HG03159 (cell line): ENCODE measurements around the gene MUC12.
A peak's percentile ranks its signal among the peaks of the same experiment; 100 is the strongest.
"Not testable (repeated sequence)": the region's sequence is repeated elsewhere in the genome, so short reads cannot be mapped to it uniquely, and the experiment has no call there.

Source experiments
- ATAC-seq: cut with Tn5 transposase; IDR thresholded peaks from one replicate; pipeline ENCODE4 v1.9.1; 2021; ENCODE audit warnings: mild to moderate bottlenecking, moderate library complexity; ENCODE audit not compliant: unreplicated experiment

The MUC12 gene

DNA sequence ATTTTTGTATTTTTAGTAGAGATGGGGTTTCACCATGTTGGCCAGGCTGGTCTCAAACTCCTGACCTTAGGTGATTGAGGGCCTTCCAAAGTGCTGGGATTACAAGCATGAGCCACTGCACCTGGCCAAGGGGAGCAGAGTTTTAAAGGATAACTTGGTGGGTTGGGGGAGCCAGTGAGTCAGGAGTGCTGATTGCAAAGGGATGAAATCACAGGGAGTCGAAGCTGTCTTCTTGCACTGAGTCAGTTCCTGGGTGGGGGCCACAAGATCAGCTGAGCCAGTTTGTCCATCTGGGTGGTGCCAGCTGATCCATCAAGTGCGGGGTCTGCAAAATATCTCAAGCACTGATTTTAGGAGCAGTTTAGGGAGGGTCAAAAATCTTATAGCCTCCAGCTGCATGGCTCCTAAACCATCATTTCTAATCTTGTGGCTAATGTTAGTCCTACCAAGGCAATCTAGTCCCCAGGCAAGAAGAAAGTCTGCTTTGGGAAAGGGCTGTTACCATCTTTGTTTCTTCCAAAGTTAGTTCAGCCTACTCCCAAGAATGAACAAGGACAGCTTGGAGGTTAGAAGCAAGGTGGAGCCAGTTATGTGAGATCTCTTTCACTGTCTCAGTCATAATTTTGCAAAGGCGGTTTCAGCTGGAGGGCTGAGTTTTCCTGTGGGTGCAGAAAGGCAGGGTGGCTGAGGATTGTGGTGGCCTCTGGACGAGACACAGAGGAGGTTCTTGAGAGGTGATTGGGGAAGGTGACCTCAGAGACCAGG is 15.8 kb downstream of the MUC12 start:
- ATAC-seq: not testable (repeated sequence)

DNA sequence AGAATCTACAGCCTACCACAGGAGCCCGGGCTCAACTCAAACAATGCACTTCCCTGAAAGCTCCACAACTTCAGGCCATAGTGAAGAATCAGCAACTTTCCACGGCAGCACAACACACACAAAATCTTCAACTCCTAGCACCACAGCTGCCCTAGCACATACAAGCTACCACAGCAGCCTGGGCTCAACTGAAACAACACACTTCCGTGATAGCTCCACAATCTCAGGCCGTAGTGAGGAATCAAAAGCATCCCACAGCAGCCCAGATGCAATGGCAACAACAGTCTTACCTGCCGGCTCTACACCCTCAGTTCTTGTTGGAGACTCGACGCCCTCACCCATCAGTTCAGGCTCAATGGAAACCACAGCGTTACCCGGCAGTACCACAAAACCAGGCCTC is 22.3 kb downstream of the MUC12 start:
- ATAC-seq: no peak

DNA sequence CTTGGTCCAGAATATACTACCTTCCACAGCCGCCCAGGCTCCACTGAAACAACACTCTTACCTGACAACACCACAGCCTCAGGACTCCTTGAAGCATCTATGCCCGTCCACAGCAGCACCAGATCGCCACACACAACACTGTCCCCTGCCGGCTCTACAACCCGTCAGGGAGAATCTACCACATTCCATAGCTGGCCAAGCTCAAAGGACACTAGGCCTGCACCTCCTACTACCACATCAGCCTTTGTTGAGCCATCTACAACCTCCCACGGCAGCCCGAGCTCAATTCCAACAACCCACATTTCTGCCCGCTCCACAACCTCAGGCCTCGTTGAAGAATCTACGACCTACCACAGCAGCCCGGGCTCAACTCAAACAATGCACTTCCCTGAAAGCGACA is 22.9 kb downstream of the MUC12 start:
- not testable (repeated sequence) for ATAC-seq

DNA sequence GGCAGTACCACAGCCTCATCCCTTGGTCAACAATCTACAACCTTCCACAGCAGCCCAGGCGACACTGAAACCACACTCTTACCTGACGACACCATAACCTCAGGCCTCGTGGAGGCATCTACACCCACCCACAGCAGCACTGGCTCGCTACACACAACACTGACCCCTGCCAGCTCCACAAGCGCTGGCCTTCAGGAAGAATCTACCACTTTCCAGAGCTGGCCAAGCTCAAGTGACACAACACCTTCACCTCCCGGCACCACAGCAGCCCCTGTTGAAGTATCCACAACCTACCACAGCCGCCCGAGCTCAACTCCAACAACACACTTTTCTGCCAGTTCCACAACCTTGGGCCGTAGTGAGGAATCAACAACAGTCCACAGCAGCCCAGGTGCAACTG is 25.3 kb downstream of the MUC12 start:
- ATAC-seq: not testable (repeated sequence)

DNA sequence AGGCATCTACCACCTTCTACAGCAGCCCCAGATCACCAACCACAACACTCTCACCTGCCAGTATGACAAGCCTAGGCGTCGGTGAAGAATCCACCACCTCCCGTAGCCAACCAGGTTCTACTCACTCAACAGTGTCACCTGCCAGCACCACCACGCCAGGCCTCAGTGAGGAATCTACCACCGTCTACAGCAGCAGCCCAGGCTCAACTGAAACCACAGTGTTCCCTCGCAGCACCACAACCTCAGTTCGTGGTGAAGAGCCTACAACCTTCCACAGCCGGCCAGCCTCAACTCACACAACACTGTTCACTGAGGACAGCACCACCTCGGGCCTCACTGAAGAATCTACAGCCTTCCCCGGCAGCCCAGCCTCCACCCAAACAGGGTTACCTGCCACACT is 29.2 kb downstream of the MUC12 start:
- not testable (repeated sequence) for ATAC-seq

DNA sequence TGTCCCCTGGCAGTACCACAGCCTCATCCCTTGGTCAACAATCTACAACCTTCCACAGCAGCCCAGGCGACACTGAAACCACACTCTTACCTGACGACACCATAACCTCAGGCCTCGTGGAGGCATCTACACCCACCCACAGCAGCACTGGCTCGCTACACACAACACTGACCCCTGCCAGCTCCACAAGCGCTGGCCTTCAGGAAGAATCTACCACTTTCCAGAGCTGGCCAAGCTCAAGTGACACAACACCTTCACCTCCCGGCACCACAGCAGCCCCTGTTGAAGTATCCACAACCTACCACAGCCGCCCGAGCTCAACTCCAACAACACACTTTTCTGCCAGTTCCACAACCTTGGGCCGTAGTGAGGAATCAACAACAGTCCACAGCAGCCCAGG is 30.0 kb downstream of the MUC12 start:
- ATAC-seq: not testable (repeated sequence)

DNA sequence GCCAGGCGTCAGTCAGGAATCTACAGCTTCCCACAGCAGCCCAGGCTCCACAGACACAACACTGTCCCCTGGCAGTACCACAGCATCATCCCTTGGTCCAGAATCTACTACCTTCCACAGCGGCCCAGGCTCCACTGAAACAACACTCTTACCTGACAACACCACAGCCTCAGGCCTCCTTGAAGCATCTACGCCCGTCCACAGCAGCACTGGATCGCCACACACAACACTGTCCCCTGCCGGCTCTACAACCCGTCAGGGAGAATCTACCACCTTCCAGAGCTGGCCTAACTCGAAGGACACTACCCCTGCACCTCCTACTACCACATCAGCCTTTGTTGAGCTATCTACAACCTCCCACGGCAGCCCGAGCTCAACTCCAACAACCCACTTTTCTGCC is 30.7 kb downstream of the MUC12 start:
- not testable (repeated sequence) for ATAC-seq

DNA sequence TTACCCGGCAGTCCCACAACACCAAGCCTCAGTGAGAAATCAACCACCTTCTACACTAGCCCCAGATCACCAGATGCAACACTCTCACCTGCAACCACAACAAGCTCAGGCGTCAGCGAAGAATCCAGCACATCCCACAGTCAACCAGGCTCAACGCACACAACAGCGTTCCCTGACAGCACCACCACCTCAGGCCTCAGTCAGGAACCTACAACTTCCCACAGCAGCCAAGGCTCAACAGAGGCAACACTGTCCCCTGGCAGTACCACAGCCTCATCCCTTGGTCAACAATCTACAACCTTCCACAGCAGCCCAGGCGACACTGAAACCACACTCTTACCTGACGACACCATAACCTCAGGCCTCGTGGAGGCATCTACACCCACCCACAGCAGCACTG is 33.0 kb downstream of the MUC12 start:
- not testable (repeated sequence) for ATAC-seq

DNA sequence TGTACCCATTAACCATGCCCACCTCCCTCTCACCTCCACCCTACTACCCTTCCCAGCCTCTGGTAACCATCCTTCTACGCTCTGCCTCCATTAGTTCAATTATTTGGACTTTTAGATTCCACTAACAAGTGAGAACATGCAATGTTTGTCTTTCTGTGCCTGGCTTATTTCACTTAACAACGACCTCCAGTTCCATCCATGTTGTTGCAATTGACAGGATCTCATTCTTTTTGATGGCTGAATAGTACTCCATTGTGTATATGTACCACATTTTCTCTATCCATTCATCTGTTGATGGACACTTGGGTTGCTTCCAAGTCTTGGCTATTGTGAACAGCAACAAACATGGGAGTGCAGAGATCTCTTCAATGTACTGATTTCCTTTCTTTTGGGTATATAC is 38.0 kb downstream of the MUC12 start:
- not testable (repeated sequence) for ATAC-seq

DNA sequence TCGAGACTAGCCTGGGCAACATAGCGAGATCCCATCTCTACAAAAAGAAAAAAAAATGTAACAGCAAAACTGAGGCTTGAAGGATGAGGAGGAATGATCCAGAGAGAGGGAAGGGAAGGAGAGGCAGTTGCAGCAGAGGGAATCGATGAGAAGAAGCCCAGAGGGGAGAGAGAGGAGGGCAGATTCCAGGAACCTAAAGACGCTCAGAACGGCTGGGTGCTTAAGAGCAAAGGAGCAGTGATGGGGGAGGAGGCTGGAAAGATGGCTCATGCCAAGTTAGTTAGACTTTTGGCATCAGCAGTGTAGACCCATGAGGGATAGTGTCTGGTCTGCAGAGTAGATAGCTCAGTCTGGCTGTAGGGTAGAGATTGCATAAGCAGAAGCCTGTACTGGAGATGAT is 40.3 kb downstream of the MUC12 start:
- no peak for ATAC-seq

DNA sequence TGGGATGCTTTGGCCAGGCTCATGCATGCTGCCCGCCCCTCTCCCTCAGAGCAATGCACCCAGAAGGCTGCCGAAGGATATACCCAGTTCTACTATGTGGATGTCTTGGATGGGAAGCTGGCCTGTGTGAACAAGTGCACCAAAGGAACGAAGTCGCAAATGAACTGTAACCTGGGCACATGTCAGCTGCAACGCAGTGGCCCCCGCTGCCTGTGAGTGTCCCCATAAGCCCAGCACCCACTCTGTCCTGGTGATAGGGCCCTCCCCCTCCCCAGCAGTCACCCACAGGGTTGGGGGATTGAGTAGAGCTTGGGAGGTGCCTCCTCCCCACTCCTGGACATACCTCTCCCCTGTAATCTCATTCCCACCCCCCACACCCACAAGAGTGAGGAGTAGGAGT is 43.6 kb downstream of the MUC12 start:
- no peak for ATAC-seq

DNA sequence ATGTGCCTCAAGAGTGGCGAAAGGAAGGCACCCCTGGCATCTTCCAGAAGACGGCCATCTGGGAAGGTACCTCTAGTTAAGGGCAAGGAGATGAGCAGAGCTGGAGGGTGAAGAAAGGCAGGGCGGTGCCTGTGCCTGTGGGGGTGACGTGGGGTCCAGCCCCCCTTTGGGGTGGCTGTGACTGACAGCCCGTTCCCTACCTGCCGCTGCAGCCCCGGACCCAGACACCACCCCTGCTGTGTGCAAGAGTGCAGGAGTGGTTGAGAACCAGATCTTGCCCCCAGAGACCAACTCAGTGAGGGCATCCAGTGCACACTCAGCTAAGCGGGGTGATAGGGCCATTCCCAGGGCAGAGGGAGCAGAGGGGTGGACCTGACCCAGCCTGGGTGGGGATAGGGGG is 46.3 kb downstream of the MUC12 start:
- no peak for ATAC-seq

DNA sequence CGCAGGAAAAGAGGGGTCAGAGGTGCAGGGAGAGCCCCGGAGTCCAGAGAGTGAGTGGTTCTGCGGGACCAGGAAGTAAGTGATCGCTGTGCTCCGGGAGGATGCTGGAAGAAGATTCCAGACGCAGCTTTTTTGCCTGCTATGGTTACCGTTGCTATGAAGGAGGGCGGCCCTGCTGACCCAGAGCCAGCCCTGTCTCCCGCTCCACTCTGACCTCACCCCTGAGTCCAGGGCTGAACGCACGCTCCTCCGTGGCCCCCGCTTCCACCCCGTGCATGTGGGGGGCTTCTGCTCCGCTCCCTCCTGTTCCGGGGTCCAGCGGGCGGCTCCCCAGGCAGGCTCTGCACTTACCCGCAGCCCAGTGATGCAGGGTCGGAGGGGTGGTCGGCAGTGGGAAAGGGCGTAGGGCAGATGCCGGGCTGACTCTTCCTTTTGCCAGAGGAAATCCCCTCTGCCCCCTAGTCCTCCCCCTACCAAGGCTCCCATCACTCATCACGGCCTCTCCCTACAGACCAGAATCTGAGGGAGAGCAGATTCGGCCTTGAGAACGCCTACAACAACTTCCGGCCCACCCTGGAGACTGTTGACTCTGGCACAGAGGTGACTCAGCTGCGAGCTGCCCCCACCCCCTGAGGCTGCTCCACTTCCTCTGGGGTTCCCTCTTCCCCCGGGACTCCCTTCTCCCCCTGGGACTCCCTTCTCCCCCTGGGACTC is 47.9 kb downstream of the MUC12 start:
- ATAC-seq: peak; percentile 80

DNA sequence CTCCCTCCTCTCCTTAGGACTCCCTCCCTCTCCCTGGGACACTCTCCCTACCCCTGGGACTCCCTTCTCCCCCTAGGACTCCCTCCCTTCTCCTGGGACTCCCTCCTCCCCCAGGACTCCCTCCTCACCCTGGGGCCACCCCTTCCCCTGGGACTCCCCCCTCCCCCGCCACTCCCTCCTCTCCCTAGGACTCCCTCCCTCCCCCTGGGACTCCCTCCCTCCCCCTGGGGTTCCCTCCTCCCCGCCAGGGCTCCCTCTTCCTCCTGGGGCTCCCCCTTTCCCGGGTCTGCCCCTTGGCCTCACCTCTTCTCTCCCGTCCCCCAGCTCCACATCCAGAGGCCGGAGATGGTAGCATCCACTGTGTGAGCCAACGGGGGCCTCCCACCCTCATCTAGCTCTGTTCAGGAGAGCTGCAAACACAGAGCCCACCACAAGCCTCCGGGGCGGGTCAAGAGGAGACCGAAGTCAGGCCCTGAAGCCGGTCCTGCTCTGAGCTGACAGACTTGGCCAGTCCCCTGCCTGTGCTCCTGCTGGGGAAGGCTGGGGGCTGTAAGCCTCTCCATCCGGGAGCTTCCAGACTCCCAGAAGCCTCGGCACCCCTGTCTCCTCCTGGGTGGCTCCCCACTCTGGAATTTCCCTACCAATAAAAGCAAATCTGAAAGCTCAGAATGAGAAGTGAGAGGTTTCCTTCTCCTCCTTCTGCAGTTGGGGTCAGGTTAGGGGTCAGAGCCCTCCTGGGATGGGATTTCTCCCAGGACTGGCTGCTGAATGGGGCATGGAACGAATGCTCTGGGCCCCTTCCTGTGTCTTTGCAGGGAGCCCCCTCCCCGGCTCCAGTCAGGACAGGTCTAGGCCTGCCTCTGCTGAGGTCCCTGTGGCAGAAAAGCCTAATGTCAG is 49.2 kb downstream of the MUC12 start:
- ATAC-seq: no peak

DNA sequence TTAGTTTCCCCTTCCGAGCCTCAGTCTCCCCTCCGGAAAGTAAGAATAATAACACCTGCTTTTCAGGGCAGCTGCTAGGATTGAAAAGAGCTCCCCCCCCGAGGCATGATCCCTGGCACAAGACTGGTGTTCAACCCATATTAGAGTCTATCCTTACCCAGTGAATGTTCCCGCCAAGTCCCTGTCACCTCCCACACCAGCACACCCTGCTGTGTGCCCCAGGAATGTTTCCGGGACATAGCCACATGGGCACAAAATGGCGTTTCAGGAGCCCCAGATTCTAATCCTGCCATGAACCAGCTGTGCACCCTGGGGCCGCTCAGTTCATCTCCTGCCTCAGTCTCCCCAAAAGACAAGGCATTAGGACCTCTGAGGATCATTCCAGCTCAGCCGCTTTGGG is 51.1 kb downstream of the MUC12 start:
- ATAC-seq: no peak

DNA sequence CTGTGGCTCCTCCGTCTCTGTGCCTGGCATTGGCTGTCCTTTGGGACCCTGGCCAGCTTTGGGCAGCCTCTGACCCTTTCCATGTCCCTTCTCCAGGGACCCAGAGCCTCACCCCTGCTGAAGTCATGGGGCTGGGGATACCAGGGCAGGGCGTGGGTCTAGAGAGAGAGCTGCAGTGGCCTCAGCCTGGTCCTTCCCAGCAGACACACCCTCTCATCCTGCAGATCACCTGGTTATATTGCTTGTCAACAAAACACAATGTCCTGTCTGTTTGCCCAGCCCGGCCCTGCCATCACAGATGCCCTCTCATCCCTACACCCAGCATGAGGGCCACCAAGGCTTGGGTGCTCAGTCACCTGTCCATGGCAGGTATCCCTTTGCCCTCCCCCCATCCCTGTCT is 52.3 kb downstream of the MUC12 start:
- no peak for ATAC-seq

DNA sequence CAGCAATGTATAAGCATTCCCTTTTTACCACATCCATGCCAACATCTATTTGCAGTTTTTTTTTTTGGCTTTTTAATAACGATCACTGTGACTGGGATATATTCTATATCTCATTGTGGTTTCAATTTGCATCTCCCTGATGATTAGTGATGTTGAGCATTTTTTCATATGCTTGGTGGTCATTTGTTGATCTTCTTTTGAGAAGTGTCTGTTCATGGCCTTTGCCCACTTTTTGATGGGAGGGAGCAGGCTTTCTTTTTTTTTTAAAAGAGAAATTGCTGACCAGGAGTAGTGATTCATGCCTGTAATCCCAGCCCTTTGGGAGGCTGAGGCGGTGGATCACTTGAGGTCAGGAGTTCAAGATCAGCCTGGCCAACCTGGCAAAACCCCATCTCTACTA is 54.5 kb downstream of the MUC12 start:
- no peak for ATAC-seq

DNA sequence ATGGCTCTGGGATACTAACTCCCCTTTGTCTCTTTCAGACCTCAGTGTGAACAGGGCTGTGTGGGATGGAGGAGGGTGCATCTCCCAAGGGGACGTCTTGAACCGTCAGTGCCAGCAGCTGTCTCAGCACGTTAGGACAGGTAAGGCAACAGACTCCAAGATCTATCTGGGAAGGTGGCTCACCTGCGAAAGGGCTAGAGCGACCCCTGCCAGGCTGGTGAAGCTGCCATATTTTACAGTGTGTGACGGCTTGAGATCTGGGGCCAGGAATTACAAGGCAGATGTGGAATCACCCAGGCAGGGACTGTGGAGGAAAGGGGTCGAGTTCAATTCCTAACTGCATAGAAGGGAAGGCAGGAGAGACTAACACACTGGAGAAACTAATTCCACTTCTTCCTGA is 61.7 kb downstream of the MUC12 start:
- ATAC-seq: no peak

DNA sequence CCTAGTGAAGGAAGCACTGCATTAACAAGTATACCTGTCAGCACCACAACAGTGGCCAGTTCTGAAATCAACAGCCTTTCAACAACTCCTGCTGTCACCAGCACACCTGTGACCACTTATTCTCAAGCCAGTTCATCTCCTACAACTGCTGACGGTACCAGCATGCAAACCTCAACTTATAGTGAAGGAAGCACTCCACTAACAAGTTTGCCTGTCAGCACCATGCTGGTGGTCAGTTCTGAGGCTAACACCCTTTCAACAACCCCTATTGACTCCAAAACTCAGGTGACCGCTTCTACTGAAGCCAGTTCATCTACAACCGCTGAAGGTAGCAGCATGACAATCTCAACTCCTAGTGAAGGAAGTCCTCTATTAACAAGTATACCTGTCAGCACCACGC is 66.6 kb downstream of the MUC12 start:
- ATAC-seq: no peak

DNA sequence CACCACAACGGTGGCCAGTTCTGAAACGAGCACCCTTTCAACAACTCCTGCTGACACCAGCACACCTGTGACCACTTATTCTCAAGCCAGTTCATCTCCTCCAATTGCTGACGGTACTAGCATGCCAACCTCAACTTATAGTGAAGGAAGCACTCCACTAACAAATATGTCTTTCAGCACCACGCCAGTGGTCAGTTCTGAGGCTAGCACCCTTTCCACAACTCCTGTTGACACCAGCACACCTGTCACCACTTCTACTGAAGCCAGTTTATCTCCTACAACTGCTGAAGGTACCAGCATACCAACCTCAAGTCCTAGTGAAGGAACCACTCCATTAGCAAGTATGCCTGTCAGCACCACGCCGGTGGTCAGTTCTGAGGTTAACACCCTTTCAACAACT is 71.9 kb downstream of the MUC12 start:
- not testable (repeated sequence) for ATAC-seq

DNA sequence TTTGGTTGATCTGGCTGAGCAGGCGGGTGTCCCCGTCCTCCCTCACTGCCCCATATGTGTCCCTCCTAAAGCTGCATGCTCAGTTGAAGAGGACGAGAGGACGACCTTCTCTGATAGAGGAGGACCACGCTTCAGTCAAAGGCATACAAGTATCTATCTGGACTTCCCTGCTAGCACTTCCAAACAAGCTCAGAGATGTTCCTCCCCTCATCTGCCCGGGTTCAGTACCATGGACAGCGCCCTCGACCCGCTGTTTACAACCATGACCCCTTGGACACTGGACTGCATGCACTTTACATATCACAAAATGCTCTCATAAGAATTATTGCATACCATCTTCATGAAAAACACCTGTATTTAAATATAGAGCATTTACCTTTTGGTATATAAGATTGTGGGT is 89.0 kb downstream of the MUC12 start:
- no peak for ATAC-seq

DNA sequence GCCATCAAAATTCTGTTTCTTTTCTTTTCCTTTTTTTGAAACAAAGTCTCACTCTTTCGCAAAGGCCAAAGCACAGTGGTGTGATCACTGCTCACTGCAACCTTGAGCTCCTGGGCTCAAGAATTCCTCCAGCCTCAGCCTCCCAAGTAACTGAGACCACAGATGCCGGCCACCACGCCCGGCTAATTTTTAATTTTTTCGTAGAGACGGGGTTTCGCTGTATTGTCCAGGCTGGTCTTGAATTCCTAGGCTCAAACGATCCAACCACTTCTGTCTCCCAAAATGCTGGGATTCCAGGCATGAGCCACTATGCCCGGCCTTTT is 90.2 kb downstream of the MUC12 start:
- no peak for ATAC-seq
